ENCODE data around the gene RMND1. TPM values are rescaled to one million over a fixed set of nuclear protein-coding genes. Genes with fewer than 3 reads are reported as not detected.

RMND1 gene
- total RNA-seq, 1 experiment from 2014 or later, result 27.0 TPM

DNA sequence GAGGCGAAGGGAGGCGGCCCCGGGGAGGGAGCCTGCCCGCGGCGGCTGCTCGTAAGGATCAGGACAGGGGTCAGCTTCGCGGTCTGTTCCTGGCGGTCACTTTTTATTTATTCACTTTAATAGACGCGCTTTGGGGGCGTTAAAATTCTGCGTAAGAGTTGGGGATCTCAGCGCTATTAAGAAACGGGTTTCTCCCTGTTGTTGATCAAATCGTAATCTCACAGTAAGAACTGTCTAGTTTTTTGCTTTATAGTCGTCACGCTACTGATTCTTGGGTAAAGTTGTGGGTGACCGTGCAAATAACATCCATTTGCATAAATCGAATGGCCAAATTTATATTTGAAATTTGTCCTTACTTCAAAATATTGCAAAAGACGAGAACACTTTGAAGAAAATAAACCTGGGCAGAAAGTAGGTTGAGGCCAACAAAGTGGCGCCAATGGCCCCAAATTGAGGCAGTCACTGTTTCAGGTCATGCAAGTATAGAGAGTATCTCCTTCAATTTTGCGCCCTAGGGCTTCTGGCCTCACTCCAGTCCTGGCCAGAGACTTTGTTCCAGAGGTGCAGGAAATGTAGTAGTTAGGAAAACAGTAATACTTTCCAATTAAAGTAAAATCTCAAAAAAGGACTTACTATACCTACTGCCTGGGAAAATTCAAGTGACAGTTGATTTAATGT is 963 bp upstream of the RMND1 start:
- Histone ChIP-seq H3K23me2 (ENCODE audit: insufficient read length, low read depth, low read length, poor library complexity, severe bottlenecking) (peaks cover 11% of the 10 kb centered on the region), H2BK12ac (ENCODE audit: insufficient read length, low read depth, low read length) (no peak overlapping the region), H4K20me1 (ENCODE audit: control insufficient read depth, insufficient read depth, insufficient read length) (no peaks in the 10 kb centered on the region), H2BK120ac (ENCODE audit: low read depth, low read length, poor library complexity, severe bottlenecking) (no peak overlapping the region), H3K14ac (ENCODE audit: insufficient read depth, low read length) (peak overlapping the region; percentile 65; the same call in 1 of the 2 replicates), H3K4me2 (ENCODE audit: insufficient read depth, insufficient read length, low read length) (peak overlapping the region; percentile 85), H3K27ac (ENCODE audit: insufficient read length, low read depth, low read length) (peak overlapping the region; percentile 69), H3K9ac (ENCODE audit: extremely low read depth, insufficient read length, low read length) (peak overlapping the region; percentile 97), H3K4ac (ENCODE audit: low read depth, low read length) (no peak overlapping the region), H2AFZ (ENCODE audit: low read length) (no peak overlapping the region), H2BK20ac (ENCODE audit: low read depth, low read length, poor library complexity, severe bottlenecking) (no peak overlapping the region), H3K23ac (ENCODE audit: insufficient read length, low read depth, low read length) (no peak overlapping the region), H2BK15ac (ENCODE audit: low read depth, low read length) (no peak overlapping the region), H4K8ac (replicated peaks; ENCODE audit: insufficient read length, low read depth, low read length) (no peak overlapping the region), H3K79me1 (ENCODE audit: insufficient read depth, low read depth, low read length, poor library complexity, severe bottlenecking) (no peaks in the 10 kb centered on the region), H3K18ac (ENCODE audit: insufficient read length, low read depth, low read length) (peak overlapping the region; percentile 53), H2BK5ac (ENCODE audit: insufficient read length, low read length) (no peak overlapping the region), H3T11ph (ENCODE audit: low read length) (no peak overlapping the region), H4K91ac (ENCODE audit: insufficient read length, low read depth, low read length) (no peak overlapping the region), H3K56ac (ENCODE audit: insufficient read length, low read depth, low read length) (no peak overlapping the region), H2AK5ac (ENCODE audit: insufficient read length, low read length) (no peak overlapping the region), H4K5ac (ENCODE audit: insufficient read length, low read depth, low read length) (no peak overlapping the region), H3K4me1 (ENCODE audit: insufficient read depth, low read length) (no peaks in the 10 kb centered on the region), H3K27me3 (ENCODE audit: insufficient read depth, low read length) (no peaks in the 10 kb centered on the region), H3K9me3 (ENCODE audit: control insufficient read depth, low read depth, low read length) (no peaks in the 10 kb centered on the region), H3K79me2 (ENCODE audit: insufficient read depth, low read length) (peaks cover 9% of the 10 kb centered on the region; the same call in 1 of the 2 replicates)
- H3K27ac Mint-ChIP-seq, result peak overlapping the region; percentile 74 to 96 (median 94)
- DNase-seq, result no peak
- H3K27me3 Mint-ChIP-seq (ENCODE audit: low read depth), result peaks cover 1% of the 10 kb centered on the region; the same call in 1 of the 2 replicates
- peak overlapping the region; percentile 97 to 98 for H3K4me3 Mint-ChIP-seq
- TF ChIP-seq, protein P1, sequence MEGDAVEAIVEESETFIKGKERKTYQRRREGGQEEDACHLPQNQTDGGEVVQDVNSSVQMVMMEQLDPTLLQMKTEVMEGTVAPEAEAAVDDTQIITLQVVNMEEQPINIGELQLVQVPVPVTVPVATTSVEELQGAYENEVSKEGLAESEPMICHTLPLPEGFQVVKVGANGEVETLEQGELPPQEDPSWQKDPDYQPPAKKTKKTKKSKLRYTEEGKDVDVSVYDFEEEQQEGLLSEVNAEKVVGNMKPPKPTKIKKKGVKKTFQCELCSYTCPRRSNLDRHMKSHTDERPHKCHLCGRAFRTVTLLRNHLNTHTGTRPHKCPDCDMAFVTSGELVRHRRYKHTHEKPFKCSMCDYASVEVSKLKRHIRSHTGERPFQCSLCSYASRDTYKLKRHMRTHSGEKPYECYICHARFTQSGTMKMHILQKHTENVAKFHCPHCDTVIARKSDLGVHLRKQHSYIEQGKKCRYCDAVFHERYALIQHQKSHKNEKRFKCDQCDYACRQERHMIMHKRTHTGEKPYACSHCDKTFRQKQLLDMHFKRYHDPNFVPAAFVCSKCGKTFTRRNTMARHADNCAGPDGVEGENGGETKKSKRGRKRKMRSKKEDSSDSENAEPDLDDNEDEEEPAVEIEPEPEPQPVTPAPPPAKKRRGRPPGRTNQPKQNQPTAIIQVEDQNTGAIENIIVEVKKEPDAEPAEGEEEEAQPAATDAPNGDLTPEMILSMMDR (conservative IDR thresholded peaks at IDR 0.05), result no peak
- H3K4me1 Mint-ChIP-seq, result peaks cover 32 to 38% of the 10 kb centered on the region in 2 experiments
- WGBS (ENCODE audit: extremely low coverage, insufficient read length, low lambda C conversion rate), result no CpG with 5 or more reads among the region's 24 CpGs
- peaks cover 5 to 29% (median 22%) of the 10 kb centered on the region in 3 experiments; a peak in 6 of 7 replicates for H3K36me3 Mint-ChIP-seq (ENCODE audit: insufficient read depth in 1 of 3, low read depth in 3 of 3)
- peaks cover 1 to 4% of the 10 kb centered on the region in 2 experiments; a peak in 3 of 5 replicates for H3K9me3 Mint-ChIP-seq

Data from H9 (cell line).